Keratinocyte (primary cell): ENCODE measurements around the gene TOP3B. TPM values are rescaled to one million over a fixed set of nuclear protein-coding genes. Genes with fewer than 3 reads are reported as not detected.
"Not testable (repeated sequence)": the region's sequence is repeated elsewhere in the genome, so short reads cannot be mapped to it uniquely, and the experiment has no call there.

Experiments
- DNase-seq: peaks from one replicate; pipeline ENCODE4 v3.0.0-alpha.2; 2011; ENCODE audit warnings: low read depth, missing footprints, low spot score
- FAIRE-seq: peaks from 2 replicates; lab custom pipeline; 2011; peaks lifted over from hg19 to GRCh38; lab: Jason Lieb, UNC
- H2AFZ ChIP-seq: 2 replicates; pipeline ENCODE4 v1.6.0; 2012; ENCODE audit warnings: low read length, control low read depth, inconsistent platforms; ENCODE audit not compliant: control insufficient read depth
- H3K27ac ChIP-seq: 2 replicates; pipeline ENCODE4 v1.5.1; 2011; ENCODE audit warnings: low read length; ENCODE audit not compliant: control insufficient read depth, insufficient read depth
- H3K27me3 ChIP-seq: 3 replicates; pipeline ENCODE4 v1.6.0; 2011; ENCODE audit warnings: low read length; ENCODE audit not compliant: control insufficient read depth, insufficient read depth; ENCODE audit errors: extremely low read depth
- H3K36me3 ChIP-seq, 2 experiments: 2 replicates in 1 of 2; 3 replicates in 1 of 2; pipeline ENCODE4 v1.5.1; 2011; ENCODE audit warnings: low read length in 2 of 2, mild to moderate bottlenecking in 1 of 2; ENCODE audit not compliant: control insufficient read depth in 2 of 2, insufficient read depth in 2 of 2; ENCODE audit errors: extremely low read depth in 1 of 2
- H3K4me1 ChIP-seq: 3 replicates; pipeline ENCODE4 v1.5.1; 2011; ENCODE audit warnings: low read length; ENCODE audit not compliant: control insufficient read depth, insufficient read depth; ENCODE audit errors: extremely low read depth
- H3K4me2 ChIP-seq: 3 replicates; pipeline ENCODE4 v1.6.0; 2011; ENCODE audit warnings: low read depth, low read length; ENCODE audit not compliant: control insufficient read depth, insufficient read depth; ENCODE audit errors: extremely low read depth
- H3K4me3 ChIP-seq, 3 experiments: fragments of 200-600 bp in 1 of 3; sonication (generic) in 1 of 3; 2 replicates in 2 of 3; 3 replicates in 1 of 3; pipeline ENCODE4 v1.5.1; 2011 to 2016; ENCODE audit warnings: low read length in 3 of 3, mild to moderate bottlenecking in 3 of 3, control low read depth in 2 of 3, inconsistent platforms in 1 of 3, low read depth in 1 of 3, mixed read lengths in 1 of 3, mixed run types in 1 of 3, moderate library complexity in 1 of 3; ENCODE audit not compliant: control insufficient read depth in 2 of 3, insufficient read depth in 2 of 3; ENCODE audit errors: extremely low read depth in 1 of 3
- H3K79me2 ChIP-seq: 2 replicates; pipeline ENCODE4 v1.6.0; 2012; ENCODE audit warnings: low read length; ENCODE audit not compliant: control insufficient read depth, insufficient read depth
- H3K9ac ChIP-seq: 3 replicates; pipeline ENCODE4 v1.6.0; 2011; ENCODE audit warnings: low read length; ENCODE audit not compliant: control insufficient read depth, insufficient read depth; ENCODE audit errors: extremely low read depth
- H3K9me1 ChIP-seq: 3 replicates; pipeline ENCODE4 v1.6.0; 2011; ENCODE audit warnings: low read length; ENCODE audit not compliant: control insufficient read depth, insufficient read depth; ENCODE audit errors: extremely low read depth
- H3K9me3 ChIP-seq: 2 replicates; pipeline ENCODE4 v1.5.1; 2012; ENCODE audit warnings: low read depth, low read length; ENCODE audit not compliant: control insufficient read depth
- H4K20me1 ChIP-seq: 3 replicates; pipeline ENCODE4 v1.6.0; 2011; ENCODE audit warnings: low read length; ENCODE audit not compliant: control insufficient read depth, insufficient read depth; ENCODE audit errors: extremely low read depth
- CTCF ChIP-seq, 3 experiments: IDR thresholded peaks in 1 of 3; conservative IDR thresholded peaks in 1 of 3; optimal IDR thresholded peaks in 1 of 3; 2 replicates in 2 of 3; 3 replicates in 1 of 3; pipeline versions ENCODE3 to v1.5.1; 2011; ENCODE audit warnings: low read length in 3 of 3, mild to moderate bottlenecking in 3 of 3, moderate library complexity in 2 of 3, control low read depth in 1 of 3, inconsistent platforms in 1 of 3; ENCODE audit not compliant: insufficient read depth in 2 of 3; ENCODE audit errors: extremely low read depth in 1 of 3
- EZH2 ChIP-seq: IDR thresholded peaks from one replicate; pipeline ENCODE4 v1.6.1; 2012; ENCODE audit warnings: inconsistent platforms, mild to moderate bottlenecking, low read length, moderate library complexity
- dilution Hi-C: fragments of 300-500 bp; cut with MboI; formaldehyde crosslinking; loops from one replicate; pipeline ENCODE4 v1.7.0; 2020; ENCODE audit warnings: low sequenced_read_pairs; ENCODE audit not compliant: extremely low pct_ligation_motif_present
- polyA plus RNA-seq, 5 experiments: library from polyadenylated mRNA; depleted of rRNA in 3 of 5; stranded (reverse) in 3 of 5; stranded (forward) in 1 of 5; unstranded in 1 of 5; fragments of >200 nt; gene quantifications; 1 replicate in 1 of 5; 2 replicates in 3 of 5; 3 replicates in 1 of 5; pipeline versions ENCODE4 v1.2.1 to v1.2.3, GENCODE V29; 2011 to 2012; ENCODE audit warnings: missing spikeins in 2 of 5, low read depth in 1 of 5, low replicate concordance in 1 of 5

Gene TOP3B
- polyA plus RNA-seq, 1 donor (not counting 4 experiments of a cell fraction or from before 2014, with no cell fraction given), result 13.8 TPM

GRCh38 chr22:21910367-21910766, 72.2 kb downstream of the TOP3B start:
- H3K36me3 ChIP-seq, H3K27ac ChIP-seq, H3K9ac ChIP-seq, H3K79me2 ChIP-seq, DNase-seq, H2AFZ ChIP-seq, H3K4me1 ChIP-seq, H4K20me1 ChIP-seq, H3K9me1 ChIP-seq, dilution Hi-C loops, H3K9me3 ChIP-seq, FAIRE-seq, H3K4me3 ChIP-seq, H3K27me3 ChIP-seq, H3K4me2 ChIP-seq: not testable (repeated sequence)

- Histone ChIP-seq H3K79me2 (no peaks in the 10 kb centered on the region), H3K4me2 (no peak overlapping the region), H3K4me3 (no peak overlapping the region), H3K4me1 (no peaks in the 10 kb centered on the region), H3K9me1 (no peaks in the 10 kb centered on the region), H2AFZ (no peak overlapping the region), H3K9me3 (no peaks in the 10 kb centered on the region), H3K36me3 (no peaks in the 10 kb centered on the region), H4K20me1 (no peaks in the 10 kb centered on the region), H3K9ac (no peak overlapping the region), H3K27ac (no peak overlapping the region), H3K27me3 (no peaks in the 10 kb centered on the region)
- dilution Hi-C loops, result no loop called here
- FAIRE-seq, result no peak
- DNase-seq, result no peak
- no peak for TF ChIP-seq EZH2
- no peak for TF ChIP-seq CTCF (optimal IDR thresholded peaks at IDR 0.05 in 1 of 3, IDR thresholded peaks at IDR 0.05 in 1 of 3, conservative IDR thresholded peaks at IDR 0.05 in 1 of 3; ENCODE audit: extremely low read depth in 1 of 3, insufficient read depth in 2 of 3, low read length in 3 of 3)
Observed at GRCh38 chr22:21909871-21910270, 72.7 kb downstream of the TOP3B start.
